ENCODE results near the gene CDYL2.

The CDYL2 gene

GRCh38 chr16:80695020-80695419 lies 109.4 kb downstream of the CDYL2 start:
- no peak overlapping the region for H3K27ac ChIP-seq
- no peak for TF ChIP-seq ZFX (IDR thresholded peaks at IDR 0.05)
- TF ChIP-seq, protein P1, sequence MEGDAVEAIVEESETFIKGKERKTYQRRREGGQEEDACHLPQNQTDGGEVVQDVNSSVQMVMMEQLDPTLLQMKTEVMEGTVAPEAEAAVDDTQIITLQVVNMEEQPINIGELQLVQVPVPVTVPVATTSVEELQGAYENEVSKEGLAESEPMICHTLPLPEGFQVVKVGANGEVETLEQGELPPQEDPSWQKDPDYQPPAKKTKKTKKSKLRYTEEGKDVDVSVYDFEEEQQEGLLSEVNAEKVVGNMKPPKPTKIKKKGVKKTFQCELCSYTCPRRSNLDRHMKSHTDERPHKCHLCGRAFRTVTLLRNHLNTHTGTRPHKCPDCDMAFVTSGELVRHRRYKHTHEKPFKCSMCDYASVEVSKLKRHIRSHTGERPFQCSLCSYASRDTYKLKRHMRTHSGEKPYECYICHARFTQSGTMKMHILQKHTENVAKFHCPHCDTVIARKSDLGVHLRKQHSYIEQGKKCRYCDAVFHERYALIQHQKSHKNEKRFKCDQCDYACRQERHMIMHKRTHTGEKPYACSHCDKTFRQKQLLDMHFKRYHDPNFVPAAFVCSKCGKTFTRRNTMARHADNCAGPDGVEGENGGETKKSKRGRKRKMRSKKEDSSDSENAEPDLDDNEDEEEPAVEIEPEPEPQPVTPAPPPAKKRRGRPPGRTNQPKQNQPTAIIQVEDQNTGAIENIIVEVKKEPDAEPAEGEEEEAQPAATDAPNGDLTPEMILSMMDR (conservative IDR thresholded peaks at IDR 0.05), result no peak

DNA sequence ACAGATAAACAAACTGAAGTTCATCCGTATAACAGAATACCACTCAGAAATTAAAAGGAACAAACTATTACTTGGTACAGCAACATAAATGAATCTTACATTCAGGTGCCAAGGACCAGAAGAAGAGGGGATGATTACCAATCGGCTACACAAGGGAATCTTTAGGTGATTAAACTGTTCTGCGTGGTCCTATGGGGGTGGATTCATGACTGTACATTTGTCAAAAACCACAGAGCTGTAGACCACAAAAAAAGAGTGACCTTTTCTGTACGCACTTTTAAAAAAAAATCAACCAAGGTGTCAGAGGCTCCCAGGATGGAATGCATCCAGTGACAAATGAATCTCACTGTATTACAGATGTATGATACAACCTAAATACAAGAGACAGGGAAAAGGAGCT lies 110.8 kb downstream of the CDYL2 start:
- TF ChIP-seq, protein P1 (conservative IDR thresholded peaks at IDR 0.05), result no peak
- no peak for TF ChIP-seq ZFX (IDR thresholded peaks at IDR 0.05)
- no peak overlapping the region for H3K27ac ChIP-seq

DNA sequence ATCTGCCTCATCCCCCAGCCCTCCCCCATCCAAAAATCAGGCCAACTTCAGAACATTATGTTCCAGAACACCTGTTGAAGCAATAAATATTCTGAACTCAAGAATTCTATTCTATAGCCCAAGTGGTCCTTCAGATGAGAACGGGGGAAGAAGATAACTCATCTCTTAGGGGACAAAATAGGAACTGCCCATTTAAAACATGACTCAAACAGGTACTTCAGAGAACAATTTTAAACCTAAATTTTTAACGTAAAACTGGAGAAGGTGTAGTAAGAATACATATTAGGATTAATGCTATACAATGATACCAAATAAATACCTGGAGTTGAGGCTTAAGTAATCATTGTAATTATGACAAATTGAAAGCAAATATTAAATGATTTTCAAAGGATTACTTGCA lies 112.1 kb downstream of the CDYL2 start:
- TF ChIP-seq, protein P1 (conservative IDR thresholded peaks at IDR 0.05), result no peak
- TF ChIP-seq ZFX (IDR thresholded peaks at IDR 0.05), result no peak

GRCh38 chr16:80691111-80691741 lies 113.2 kb downstream of the CDYL2 start:
- TF ChIP-seq, protein P1 (conservative IDR thresholded peaks at IDR 0.05), result no peak
- no peak for TF ChIP-seq ZFX (IDR thresholded peaks at IDR 0.05)
- H3K27ac ChIP-seq, result no peak overlapping the region

More for the DNA sequence above, 112.1 kb downstream of the CDYL2 start:
- H3K27ac ChIP-seq, result no peak overlapping the region

DNA sequence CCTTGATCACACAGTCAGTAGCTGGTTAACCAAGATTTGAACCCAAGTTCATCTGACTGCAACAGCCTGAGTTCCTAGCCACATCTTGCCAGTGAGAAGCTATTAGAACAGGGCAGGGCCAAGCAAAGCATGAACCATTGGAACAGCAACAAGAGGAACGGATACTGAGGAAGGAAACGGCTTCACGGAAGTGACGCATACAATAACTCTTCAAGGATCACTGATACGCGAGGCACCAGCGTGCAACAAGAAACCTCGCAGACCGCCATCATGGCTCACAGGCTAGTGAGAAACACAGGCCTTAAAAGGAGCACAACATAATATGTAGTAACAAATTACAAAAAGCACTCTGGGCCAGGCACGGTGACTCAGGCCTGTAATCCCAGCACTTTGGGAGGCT lies 114.9 kb downstream of the CDYL2 start:
- H3K27ac ChIP-seq, result no peak overlapping the region
- no peak for TF ChIP-seq ZFX (IDR thresholded peaks at IDR 0.05)
- TF ChIP-seq, protein P1 (conservative IDR thresholded peaks at IDR 0.05), result no peak

DNA sequence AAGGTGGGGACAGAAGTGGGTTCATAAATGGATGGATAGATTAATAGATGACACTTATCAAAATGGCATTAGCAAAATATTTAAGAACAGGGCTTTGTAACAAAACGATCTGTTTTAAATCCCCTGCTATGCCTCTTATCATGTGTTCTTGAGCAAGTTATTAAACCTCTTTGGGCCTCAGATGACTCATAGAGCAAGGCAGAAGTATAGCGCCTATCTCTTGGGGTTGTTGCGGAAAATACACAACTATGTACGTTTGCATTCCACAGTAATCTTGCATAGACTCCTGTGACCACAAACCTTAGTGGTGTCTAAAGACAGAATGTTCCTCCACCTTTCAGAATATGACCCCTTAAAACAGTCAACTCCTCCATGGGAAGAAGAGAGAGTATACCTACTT lies 116.8 kb downstream of the CDYL2 start:
- H3K27ac ChIP-seq, result no peak overlapping the region
- no peak for TF ChIP-seq ZFX (IDR thresholded peaks at IDR 0.05)
- TF ChIP-seq, protein P1 (conservative IDR thresholded peaks at IDR 0.05), result no peak

- TF ChIP-seq, protein P1 (conservative IDR thresholded peaks at IDR 0.05), result no peak
- TF ChIP-seq ZFX (IDR thresholded peaks at IDR 0.05), result no peak
- H3K27ac ChIP-seq, result no peak overlapping the region
Measured at GRCh38 chr16:80684906-80685305, 119.5 kb downstream of the CDYL2 start.

All from C4-2B (cell line).